ENCODE measurements around the gene ALDH1A1.
"Not testable (repeated sequence)": the region's sequence is repeated elsewhere in the genome, so short reads cannot be mapped to it uniquely, and the experiment has no call there.

DNA sequence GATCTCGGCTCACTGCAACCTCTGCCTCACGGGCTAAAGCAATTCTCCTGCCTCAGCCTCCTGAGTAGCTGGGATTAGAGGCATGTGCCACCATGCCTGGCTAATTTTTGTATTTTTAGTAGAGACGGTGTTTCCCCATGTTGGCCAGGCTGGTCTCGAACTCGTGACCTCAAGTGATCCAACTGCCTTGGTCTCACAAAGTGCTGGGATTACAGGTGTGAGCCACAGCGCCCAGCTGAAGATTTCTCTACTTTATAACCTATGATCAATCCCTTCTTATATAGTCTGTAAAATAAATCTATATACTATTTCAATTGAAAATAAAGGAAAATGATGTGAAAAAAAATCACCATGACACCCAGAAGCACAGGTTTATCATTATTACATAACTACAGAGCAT, 13.3 kb downstream of the ALDH1A1 start:
- TF ChIP-seq, protein P1, sequence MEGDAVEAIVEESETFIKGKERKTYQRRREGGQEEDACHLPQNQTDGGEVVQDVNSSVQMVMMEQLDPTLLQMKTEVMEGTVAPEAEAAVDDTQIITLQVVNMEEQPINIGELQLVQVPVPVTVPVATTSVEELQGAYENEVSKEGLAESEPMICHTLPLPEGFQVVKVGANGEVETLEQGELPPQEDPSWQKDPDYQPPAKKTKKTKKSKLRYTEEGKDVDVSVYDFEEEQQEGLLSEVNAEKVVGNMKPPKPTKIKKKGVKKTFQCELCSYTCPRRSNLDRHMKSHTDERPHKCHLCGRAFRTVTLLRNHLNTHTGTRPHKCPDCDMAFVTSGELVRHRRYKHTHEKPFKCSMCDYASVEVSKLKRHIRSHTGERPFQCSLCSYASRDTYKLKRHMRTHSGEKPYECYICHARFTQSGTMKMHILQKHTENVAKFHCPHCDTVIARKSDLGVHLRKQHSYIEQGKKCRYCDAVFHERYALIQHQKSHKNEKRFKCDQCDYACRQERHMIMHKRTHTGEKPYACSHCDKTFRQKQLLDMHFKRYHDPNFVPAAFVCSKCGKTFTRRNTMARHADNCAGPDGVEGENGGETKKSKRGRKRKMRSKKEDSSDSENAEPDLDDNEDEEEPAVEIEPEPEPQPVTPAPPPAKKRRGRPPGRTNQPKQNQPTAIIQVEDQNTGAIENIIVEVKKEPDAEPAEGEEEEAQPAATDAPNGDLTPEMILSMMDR (IDR thresholded peaks at IDR 0.05), result not testable (repeated sequence)
- TF ChIP-seq, protein P2, sequence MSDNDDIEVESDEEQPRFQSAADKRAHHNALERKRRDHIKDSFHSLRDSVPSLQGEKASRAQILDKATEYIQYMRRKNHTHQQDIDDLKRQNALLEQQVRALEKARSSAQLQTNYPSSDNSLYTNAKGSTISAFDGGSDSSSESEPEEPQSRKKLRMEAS (CRISPR knock-in tag; IDR thresholded peaks at IDR 0.05), result not testable (repeated sequence)
- not testable (repeated sequence) for TF ChIP-seq ZNF396 (CRISPR knock-in tag; IDR thresholded peaks at IDR 0.05; ENCODE audit: borderline replicate concordance); CBFB (CRISPR knock-in tag; IDR thresholded peaks at IDR 0.05; ENCODE audit: low read depth); ZBTB21 (CRISPR knock-in tag; IDR thresholded peaks at IDR 0.05; ENCODE audit: borderline replicate concordance); NR2C2 (CRISPR knock-in tag; IDR thresholded peaks at IDR 0.05); ZNF423 (CRISPR knock-in tag; IDR thresholded peaks at IDR 0.05); ZNF138 (CRISPR knock-in tag; conservative IDR thresholded peaks at IDR 0.05)
- TF ChIP-seq, protein P3, sequence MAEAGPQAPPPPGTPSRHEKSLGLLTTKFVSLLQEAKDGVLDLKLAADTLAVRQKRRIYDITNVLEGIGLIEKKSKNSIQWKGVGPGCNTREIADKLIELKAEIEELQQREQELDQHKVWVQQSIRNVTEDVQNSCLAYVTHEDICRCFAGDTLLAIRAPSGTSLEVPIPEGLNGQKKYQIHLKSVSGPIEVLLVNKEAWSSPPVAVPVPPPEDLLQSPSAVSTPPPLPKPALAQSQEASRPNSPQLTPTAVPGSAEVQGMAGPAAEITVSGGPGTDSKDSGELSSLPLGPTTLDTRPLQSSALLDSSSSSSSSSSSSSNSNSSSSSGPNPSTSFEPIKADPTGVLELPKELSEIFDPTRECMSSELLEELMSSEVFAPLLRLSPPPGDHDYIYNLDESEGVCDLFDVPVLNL (CRISPR knock-in tag; IDR thresholded peaks at IDR 0.05; ENCODE audit: borderline replicate concordance, low read depth), result not testable (repeated sequence)
- TF ChIP-seq, protein P4, sequence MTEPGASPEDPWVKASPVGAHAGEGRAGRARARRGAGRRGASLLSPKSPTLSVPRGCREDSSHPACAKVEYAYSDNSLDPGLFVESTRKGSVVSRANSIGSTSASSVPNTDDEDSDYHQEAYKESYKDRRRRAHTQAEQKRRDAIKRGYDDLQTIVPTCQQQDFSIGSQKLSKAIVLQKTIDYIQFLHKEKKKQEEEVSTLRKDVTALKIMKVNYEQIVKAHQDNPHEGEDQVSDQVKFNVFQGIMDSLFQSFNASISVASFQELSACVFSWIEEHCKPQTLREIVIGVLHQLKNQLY (CRISPR knock-in tag; IDR thresholded peaks at IDR 0.05), result not testable (repeated sequence)
- TF ChIP-seq, protein P5, sequence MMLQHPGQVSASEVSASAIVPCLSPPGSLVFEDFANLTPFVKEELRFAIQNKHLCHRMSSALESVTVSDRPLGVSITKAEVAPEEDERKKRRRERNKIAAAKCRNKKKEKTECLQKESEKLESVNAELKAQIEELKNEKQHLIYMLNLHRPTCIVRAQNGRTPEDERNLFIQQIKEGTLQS (CRISPR knock-in tag; conservative IDR thresholded peaks at IDR 0.05), result not testable (repeated sequence)
- TF ChIP-seq, protein P6, sequence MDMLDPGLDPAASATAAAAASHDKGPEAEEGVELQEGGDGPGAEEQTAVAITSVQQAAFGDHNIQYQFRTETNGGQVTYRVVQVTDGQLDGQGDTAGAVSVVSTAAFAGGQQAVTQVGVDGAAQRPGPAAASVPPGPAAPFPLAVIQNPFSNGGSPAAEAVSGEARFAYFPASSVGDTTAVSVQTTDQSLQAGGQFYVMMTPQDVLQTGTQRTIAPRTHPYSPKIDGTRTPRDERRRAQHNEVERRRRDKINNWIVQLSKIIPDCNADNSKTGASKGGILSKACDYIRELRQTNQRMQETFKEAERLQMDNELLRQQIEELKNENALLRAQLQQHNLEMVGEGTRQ (CRISPR knock-in tag; IDR thresholded peaks at IDR 0.05), result not testable (repeated sequence)
